OCI-M2 (cell line): ENCODE data around the gene CALML6.
A peak's percentile ranks its signal among the peaks of the same experiment; 100 is the strongest.

ENCODE experiments used
- DNase-seq: peaks from one replicate; lab custom pipeline; 2025; ENCODE audit not compliant: unreplicated experiment; lab: John Stamatoyannopoulos, UW

Gene CALML6

DNA sequence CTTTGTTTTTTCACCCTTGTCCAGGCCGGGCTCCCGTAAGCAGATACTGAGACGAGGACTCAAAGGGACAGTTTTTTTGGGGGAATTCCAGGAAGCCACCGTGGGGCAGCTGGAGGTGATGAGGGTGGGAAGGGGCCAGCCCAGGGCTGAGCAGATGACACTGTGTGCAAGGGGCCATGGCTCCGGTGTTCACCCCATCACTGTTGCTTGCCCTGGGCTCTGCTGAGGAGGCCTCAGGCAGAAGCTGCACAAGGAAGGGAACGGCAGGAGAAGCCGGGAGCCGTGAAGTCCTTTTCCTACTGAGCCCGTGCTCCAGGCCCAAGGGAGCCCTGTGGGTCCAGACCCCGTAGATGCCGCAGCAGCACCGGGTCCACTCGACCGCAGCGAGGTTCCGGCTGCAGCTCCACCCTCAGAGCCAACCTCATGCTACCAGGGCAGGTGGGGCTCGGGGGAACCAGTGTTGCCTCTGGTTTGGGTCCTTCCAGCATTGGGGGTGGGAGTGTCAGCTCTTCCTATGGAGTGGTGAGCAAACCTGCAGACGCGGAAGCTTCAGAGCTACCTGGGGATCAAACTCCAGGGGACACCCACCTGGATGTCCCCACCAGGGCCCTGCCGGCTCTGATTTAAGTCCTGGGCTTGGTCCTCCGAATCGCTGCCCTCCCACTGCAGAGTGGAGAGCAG is 4.3 kb upstream of the CALML6 start:
- DNase-seq, result no peak

DNA sequence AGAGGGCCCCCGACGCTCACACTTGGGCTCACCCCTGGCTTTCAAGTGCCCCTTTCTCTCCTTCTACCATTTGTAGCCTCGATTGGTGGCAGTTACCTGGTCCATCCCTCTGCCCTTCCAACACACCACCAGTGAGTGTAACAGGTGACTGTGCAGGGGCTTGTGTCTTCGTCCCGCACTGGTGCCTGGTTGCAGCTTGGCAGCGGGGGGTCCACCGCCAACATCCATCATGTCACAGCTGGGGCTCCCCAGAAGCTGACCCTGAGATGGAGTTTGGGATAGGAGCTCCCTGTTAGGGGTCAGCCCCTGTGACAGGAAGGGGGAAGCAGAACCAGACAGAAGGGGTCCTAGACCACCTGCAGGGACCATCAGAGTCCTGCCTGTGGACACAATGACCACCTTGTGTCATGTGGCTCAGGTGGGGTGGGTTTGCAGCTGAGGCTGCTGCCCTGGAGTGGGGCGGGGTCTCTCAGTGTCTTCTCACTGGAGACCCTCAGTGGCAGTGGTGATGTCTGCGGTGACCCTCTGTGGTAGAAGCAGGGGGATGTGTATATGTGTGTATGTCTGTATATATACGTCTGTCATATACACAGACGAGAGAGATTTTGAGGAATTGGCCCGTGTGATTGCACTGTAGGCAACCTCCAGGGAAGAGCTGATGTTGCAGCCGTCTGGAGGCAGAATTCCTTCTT is 3.6 kb upstream of the CALML6 start:
- DNase-seq, result no peak

DNA sequence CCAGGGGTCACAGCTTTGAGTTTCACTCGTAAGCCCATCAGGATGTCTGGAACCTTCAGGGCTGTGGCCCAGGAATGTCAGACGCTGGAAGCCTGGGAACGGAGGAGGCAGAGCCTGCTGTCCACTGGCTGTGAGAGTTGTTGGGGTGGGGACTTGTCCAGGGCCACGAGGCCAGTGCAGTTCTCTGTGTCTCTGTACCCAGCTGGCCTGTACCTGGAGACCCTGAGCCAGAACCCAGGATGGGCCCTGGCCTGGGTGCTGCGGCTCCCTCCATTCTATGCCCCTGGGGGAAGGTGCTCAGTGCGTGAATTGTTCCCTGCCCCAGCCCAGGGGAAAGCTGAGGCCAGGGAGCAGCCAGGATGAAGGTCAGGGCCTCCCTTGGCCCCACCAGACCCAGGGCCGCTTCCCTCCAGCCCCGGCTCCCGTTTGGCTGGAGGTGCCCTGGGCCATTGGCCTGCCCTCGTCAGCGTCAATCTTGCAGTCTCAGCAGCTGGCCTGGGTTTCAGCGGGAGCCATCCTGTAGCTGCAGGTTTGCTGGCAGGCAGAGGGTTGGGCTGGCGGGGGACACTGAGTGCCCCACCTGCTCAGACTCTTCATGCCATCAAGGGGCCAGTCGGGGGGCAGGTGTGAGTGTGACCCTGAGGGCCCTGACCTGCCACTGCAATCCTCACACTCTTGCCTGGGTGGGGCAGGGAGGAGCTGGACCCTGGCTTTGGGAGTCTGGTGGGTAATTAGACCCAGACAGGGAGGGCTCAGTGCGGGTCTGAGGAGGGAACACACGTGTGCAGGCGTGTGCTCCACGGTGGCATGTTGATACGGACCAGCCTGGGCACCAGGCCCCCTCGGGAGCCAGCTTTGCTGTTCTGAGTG is 724 bp upstream of the CALML6 start:
- DNase-seq, result no peak

DNA sequence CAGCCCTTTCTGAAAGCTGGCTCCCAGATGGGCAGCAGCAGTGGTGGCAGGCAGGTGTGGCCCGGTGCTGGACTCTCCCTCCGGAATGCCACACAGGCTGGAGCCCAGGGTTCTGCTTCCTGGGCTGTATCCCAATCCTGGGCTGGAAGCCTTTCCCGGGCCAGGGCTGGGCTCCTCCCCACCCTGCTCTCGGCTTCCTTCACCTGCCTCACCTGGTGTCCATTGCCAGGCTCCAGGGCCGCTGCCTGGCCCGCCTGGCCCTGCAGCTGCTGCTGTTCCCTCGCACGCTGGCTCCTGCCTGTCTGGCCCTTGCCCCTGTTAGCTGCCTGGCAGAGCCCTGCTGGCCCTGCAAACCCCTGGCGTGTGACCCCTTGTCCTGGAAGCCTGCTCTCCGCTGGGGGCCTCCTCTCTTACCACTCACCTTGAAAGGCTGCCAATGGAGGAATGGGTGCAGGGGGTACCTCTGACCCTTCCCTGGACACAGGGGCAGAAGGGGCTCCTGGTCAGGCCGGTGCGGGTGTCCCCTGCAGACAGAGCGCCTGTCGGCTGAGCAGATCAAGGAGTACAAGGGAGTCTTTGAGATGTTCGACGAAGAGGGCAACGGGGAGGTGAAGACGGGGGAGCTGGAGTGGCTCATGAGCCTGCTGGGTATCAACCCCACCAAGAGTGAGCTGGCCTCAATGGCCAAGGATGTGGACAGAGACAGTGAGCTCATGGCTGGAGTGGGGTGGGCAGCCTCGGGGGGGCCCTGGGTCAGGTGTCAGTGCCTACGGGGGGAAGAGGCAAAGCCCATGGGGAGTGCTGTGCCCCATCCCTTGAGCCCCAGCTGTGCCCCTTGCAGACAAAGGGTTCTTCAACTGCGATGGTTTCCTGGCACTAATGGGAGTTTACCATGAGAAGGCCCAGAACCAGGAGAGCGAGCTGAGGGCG is 1.1 kb downstream of the CALML6 start:
- no peak for DNase-seq

DNA sequence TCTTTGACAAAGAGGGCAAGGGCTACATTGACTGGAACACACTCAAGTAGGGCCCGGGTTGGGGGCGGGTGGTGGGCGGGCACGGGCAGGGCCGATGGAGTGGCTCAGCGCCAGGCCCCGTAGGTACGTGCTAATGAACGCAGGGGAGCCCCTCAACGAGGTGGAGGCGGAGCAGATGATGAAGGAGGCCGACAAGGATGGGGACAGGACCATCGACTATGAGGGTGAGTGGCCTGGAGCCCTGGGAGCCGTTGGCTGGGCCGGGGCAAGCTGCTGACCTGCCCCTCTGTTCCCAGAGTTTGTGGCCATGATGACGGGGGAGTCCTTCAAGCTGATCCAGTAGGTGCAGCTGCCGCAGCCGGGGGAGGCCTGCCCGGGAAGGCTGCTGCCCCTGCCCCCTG is 1.8 kb downstream of the CALML6 start:
- no peak for DNase-seq

DNA sequence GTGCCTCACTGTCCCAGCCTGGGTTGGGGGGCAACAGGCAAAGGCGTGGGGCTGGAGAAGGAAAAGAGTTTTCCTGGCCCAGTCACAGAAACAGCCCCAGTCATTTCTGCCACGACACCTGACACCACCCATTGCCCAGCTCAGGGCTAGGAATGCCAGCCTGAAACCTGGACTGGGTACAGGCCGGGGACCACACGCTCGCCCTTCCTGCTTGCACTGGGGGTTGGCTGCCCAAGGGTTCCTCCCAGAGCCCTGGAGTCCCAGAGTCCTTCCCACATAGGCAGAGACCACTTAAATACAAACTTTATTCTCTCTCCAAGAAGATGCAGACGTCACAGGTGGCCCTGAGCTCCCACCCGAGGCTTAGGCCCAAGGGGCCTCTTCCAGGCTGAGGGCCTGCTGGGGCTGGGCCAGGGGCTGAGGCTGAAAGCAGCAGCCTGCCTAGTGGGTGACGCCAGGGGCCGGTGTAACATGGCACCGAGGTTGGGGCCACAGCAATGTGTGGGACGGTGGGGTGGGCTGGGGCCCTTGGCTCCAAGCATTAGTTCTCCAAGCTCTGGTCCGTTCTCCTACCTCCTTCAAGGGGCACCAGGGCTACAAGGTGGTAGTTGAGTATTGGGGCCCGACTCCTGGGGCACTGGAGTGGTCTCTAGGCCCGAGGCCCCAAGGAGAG is 2.4 kb downstream of the CALML6 start:
- DNase-seq, result no peak

DNA sequence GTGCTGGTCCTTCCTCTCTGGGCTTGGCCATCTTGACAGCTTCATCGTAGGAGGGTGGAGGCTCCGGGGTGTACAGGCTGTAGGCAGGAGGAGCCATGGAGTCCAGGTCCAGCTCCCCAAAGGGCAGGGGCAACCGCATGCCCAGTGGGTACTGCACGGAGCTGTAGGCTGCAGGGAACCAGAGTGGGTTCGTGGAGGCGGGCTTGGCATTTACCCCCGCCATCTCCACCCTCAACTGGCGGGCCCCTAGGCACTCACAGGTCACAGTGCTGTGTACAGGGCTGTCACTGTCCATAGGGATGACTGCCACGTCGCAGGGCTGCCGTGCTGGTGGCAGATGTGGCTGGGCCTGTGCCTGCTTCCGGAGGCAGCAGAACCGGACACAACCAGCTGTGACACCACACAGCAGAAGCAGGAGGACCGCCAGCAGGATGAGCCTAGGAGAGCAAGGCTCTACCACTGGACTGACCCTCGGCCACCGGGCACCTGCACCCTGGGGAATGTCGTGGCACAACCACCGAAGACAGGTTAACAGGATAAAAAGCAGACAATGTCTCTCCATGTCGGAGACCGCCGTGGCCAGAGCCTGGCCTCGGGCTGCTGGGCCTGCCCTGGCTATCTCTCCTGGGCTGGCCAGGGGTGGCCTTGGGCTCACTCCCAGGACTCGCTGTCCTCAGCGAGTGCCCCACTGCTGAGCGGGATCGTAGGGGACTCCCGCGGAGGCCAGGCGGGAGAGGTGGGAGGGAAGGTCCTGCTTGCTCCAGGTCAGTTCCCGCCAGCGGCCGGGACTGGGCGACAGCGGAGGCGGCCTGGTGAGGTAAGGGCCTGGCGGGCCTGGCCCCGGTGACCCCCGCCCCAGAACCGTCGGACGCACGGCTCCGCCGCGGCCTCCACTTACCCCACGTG is 3.2 kb downstream of the CALML6 start:
- no peak for DNase-seq

DNA sequence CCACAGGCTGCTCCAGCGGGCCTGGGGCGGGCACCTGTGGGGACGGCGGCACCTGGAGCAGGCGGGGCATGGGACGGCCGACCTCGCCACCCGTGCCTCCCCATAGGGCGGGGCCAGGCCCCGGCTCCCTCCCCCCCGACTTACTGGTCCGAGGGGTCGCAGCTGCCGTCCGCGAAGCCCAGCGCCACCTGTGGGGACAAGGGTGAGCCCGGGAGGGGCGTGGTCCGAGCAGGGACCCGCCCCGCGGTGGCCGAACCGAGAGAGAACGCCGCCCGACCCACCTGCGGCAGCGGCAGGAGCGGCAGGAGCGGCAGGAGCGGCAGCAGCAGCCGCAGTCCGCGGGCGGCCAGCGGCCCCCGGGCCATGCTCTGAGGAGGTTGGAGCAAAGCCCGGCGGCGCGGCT is 3.8 kb downstream of the CALML6 start, which contains the start of gene TMEM52:
TMEM52 (minus strand) TSS at position 379 of the 403 bp plus-strand sequence; CDS start at position 365, 14 bp downstream.
- DNase-seq, result no peak

DNA sequence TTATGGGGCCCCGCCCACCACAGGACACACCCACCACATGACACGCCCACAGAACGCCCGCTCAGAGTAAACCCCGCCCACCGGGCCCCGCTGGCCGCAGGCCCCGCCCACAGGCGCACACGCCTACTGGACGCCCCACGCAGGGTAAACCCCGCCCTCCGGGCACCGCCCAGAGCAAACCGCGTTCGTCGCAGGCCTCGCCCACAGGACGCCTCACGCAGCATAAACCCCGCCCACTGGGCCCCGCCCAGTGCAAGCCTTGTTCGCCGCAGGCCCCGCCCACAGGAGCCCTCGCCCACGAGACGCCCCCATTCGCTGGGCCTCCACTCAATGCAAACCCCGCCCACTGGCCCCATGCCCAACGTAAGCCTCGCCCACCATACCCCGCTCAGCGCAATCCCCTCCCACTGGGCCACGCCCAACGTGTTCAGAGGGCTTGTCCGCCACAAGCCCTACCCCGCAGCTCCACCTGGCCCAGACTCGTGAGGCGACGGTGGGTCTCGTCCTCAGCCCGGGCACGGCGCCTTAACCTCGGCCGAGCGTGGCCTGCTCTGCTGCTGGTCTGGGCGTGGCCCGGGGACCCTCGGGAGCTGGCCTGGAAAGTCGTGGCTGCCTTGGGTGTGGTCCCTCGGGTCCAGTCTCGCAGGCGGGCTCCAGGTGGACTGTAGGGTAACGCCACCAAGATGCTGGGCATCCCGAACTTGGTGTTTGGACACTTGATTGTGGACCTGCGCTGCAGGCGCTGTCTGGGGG is 4.4 kb downstream of the CALML6 start:
- peak; percentile 87 for DNase-seq

DNA sequence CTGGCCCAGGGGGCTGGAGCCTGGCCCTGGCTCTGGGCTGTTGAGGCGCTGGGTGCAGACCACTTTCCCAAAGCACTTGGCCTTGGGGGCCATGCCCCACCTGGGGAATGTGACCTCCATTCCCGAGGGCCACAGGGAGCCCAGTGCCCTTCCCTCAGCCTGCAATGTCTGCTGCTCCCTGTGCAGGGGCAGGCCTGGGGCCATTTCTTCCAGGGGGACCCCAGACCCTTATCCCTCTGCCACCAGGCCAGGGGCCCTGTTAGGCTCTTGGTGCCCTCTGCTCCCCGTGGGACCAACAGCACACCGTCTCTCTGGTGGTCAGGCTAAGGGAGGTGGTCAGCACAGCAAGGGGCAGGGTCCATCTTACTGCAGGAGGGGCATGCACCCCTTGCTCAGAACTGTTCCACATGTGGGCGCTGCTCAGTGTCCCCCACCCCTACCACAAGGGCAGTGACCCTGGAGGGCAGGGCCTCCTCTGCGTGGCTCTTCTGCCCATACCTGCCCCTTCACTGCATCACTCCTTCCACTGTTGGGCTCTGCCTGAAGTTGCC is 5.1 kb downstream of the CALML6 start:
- DNase-seq, result no peak

DNA sequence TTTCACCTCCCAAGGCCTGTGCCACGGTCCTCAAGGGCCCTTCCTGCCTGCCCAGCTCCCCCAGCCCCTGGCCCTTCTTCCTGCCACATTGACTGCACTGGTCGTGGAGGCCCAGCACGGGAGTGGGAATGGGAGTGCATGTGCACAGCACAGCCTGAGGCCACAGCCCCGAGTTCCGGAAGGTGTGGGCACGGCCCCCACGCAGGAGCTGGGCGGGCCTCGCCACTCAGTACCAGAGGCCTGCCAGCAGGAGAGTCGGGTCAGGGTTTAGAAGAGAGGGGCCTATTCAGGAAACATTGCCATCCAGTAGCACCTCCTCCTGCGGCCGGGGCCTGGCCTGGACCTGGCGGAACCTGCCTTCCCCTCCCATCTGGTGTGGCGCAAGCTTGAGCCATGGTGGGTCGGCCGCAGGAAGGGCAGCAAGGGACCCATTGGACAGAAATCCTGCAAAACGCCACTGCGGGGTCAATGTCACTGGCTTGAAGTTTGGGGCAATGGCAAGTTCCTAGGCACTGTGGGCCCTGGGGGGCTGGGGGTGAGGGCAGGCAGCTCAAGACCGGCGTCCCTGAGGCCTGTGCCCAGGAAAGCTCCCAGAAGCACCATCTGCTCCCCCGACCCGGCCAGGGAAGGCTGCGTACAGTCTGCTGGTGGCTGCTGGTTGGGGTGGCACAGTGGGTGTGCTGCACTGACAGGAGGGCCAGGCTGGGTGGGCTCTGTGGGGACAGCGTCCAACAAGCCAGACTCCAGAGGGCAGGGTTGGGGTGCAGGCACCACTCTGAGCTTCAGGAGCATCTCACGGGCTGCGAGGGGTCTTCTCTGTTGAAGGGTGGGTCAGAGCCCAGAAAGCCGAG is 5.8 kb downstream of the CALML6 start:
- DNase-seq, result no peak

DNA sequence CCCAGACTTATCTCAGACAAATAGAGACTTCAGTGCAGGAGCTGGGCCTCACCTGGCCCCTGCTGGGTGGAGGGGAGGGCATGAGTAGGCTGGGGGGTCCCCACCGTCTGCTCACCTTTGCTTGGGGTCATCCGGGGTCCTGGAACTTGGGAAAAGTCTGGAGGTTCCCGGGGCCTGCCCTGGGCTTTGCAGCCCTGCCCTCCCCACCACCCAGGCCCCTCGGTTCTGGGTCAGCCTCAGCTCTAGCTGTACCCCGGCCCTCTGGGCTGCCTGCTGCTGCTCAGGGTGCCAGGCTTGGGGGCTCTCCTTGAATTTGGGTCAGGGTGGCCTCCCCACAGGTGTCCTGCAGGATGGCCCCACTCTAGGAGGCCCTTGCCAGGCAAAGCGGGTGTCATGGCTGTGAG is 6.4 kb downstream of the CALML6 start:
- no peak for DNase-seq

DNA sequence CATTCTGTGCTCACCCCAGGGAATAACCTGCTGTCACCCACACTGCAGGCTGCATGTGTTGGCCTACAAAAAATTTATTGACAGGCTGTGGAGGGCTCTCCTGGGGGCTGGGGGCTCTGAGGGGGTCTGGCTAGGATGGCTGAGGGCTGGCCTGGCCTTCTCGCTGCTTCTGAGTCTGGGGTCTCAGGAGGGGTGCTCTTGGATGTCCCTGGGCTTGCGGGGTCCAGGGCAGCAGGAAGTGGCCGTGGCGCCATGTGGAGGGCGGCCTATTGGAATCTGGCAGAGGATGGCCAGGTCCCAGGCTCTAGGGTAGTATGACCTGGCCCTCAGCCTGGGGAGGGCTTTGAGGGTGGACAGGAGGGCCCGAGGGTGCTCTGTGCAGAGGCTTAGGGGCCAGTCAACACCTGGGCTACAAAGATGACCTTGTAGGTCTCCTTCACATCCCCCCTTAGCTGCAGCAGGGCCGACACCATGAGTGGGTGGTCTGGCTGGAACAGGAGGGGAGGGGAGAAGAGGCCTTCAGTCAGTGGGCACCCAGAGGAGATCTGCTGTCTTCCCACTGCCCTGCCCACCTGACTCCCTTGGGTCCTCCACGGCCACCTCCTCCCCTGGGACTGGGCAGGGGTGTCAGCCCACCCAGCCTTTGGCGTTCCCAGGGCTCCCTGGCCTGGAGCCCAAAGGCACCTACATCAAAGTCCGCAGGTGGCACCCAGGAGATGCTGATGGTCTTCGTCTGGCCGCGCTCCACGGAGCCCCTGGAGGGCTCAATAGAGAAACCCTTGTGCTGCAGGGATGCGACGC is 7.0 kb downstream of the CALML6 start:
- no peak for DNase-seq

DNA sequence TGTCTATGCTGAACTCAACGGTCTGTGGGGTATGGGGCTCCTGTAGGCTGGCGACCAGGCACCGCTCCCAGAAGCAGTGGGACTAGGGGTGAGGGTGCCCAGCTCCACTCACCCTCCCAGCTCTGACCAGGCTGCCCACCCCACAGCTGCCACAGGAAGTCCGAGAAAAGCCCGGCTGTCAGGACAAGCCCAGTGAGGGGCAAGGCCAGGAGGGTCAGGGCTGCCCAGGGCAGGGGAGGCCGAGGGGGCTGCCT is 7.6 kb downstream of the CALML6 start:
- DNase-seq, result no peak

DNA sequence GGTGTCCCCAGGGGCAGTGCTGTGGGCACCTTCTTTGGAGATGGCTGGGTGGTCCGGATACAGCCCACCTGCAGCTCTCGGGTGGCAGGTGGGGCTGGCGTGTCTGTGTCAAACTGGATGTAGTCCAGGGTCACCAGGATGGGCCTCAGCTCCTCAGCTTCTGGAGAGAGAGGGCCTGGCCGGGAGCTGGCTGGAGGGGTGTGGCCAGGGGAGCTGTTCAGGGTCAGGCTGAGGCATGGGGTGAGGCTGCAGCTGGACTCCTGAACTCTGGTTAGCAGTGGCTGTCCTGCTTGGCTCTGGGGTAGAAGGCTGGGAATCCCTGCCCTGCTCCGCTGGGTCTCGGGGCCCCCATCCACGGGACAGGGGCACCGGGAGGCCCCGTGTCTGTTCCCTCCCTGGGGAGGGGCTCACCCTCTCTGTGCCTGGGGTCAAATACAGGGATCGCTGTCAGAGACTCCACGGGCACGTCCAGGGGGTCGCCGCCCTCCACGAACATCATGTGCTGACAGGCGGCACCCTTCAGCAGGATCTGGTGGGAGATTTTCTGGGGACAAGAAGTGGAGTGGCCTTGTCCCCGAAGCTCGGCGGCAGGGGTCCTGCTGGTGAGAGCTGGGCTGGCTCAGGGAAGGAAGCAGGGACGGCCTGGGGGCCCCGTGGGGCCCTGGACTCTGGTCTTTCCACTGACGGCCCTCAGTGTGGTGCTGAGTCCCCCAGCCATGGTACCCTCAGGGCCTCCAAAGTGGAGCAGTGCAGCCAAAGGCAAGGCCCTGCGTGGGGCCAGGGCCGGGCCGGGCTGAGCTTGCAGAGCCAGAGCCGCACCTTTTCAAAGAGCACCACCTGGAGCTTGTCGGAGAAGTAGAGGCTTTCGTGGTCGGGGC is 8.1 kb downstream of the CALML6 start:
- DNase-seq, result no peak

DNA sequence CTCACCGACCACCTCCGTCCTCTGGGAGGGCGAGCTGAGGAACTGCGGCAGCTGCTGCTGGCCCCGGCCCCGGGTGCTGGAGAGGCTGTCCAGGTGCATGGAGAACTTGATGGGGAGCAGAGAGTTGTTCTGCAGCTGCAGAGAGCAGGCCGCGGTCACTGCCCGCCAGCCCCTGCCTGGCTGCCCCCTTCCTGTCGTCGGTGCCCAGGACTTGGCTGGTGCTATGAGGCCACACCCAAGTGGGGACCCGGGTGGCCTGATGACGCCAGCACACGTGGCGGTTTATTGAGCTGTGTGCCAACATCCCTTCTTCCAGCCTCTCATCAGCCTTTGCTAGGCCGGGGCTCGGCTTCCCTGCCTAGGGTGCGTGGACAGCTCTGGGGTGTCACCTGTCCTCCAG is 9.3 kb downstream of the CALML6 start:
- DNase-seq, result no peak
